ENCODE data around the gene RHO.
A peak's percentile ranks its signal among the peaks of the same experiment; 100 is the strongest.

The RHO gene

DNA sequence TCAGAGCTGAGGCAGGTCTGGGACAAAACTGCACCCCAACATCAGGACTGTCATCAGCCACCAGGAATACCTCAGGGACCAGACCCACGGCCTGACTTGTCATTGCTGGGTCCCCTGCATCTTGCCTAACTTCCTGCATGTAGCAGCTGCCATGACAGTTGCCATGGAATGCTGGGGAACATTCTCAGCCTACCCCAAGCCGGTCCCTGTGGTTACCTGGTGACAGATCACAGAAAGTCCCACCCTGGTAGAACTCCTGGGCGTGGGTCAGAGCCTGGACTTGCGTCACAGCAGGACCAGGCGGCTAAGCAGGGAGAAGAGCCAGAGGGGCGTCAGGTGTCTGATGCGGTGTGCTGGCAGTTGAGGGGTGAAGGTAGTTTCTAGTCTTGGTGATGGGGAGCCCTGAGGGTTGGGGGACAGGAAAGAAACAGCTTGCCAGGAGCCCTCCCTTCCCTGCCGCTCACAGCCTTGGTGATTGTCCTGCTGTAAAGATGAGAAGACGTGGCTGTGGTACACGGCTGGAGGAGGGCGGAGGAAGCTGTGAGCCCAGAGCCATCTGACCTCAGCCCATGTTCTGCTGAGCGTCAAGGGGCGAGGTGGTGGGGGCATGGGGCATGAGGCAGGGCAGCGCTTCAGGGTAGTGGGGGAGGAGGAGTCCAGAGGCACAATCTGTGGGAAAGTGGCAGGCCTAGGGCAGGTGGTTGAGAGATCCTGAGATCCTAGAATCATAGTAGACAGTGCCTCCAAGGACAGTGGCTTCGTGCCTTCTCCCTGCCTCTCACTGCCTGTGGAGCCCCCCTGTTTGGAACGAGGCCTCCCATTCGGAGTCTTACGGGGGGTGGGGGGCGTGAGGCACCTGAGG is 19.9 kb downstream of the RHO start:
- DNase-seq = no peak

DNA sequence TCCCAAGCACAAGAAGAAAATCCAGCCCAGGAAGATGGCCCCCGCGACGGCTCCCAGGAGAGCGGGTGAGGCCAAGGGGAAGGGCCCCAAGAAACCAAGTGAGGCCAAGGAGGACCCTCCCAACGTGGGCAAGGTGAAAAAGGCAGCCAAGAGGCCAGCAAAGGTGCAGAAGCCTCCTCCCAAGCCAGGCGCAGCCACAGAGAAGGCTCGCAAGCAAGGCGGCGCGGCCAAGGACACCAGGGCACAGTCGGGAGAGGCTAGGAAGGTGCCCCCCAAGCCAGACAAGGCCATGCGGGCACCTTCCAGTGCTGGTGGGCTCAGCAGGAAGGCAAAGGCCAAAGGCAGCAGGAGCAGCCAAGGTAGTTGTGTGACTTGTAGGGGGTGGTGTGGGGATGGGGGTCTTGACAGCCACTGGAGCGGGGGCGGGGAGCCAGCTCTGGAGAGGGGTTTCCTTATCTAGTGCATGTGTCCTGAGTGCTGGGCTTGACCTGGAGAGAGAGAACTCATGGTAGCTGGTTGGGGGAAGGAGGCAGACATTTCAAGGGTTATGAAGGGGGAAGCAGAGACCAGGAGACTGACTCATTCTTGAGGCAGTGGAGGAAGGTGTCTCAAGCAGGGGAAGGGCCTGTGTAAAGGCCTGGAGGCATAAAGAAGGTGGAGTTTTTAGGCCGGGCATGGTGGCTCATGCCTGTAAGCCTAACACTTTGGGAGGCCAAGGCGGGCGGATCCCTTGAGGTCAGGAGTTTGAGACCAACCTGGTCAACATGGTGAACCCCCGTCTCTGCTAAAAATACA is 20.8 kb downstream of the RHO start:
- DNase-seq = peak; percentile 46 to 65

DNA sequence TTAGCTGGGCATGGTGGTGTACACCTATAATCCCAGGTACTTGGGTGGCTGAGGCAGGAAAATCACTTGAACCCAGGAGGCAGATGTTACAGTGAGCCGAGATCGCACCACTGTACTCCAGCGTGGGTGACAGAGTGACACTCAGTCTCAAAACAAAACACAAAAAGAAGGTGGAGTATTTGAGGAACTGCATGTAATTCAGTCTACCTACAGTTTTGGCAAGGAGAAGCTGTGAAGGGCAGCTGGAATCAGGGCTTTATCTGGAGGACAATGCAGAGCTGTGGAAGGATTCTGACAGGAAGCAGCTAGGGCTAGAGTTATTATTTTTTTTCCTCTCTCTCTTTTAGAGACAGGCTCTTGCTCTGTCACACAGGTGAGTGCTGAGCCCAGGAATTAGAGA is 21.4 kb downstream of the RHO start:
- no peak for DNase-seq

DNA sequence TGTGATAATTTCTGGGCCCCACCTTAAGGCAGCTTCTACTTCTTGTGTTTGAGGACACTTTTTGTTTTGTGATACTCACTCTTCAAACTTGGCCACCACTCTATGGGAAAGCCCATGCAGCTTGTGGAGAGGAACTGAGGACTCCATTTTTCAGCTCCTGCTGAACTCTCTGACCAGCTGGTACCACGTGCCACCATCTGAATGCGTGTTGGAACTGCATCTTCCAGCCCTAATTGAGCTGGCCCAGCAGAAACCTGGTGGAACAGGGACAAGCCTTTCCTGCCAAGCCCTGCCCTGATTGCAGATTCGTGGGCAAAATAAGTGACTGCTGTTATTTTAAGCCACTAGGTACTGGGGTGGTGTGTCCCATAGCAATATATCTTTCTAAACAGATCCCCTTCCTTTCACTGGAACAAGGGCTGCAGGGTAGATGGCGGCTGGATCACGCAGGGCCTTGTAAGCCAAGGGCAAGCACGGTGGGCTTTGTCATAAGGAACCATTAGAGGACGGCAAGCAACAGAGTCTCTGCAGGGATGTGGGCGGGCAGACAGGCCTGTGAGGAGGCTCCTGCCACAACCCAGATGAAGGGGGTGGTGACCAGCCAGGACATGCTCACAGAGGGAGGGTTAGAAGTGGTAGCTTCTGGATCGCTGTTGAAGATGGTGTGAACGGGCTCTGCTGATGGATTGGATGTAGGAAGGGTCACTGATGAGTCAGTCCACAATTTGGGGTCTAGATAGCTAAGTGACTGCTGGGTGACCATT is 24.0 kb downstream of the RHO start:
- no peak for DNase-seq

DNA sequence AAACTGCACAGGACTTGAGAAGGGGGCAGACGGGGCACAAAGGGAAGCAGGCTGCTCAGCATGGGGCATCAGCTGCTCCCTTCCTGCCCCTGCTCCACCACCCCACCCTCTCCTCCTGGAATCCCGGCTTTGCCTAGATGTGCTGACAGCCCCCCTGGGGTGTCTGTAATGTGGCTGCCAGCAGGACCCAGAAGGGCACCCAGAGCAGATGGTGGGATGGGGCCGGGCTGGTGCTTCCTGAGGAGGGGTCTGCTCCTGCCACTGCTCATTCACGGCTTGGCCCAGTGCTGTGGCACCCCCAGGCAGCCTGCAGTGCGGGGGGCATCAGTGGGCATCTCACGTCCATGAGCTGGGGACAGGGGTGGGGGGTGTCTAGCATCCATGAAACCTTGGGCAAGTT is 24.7 kb downstream of the RHO start:
- DNase-seq = no peak

DNA sequence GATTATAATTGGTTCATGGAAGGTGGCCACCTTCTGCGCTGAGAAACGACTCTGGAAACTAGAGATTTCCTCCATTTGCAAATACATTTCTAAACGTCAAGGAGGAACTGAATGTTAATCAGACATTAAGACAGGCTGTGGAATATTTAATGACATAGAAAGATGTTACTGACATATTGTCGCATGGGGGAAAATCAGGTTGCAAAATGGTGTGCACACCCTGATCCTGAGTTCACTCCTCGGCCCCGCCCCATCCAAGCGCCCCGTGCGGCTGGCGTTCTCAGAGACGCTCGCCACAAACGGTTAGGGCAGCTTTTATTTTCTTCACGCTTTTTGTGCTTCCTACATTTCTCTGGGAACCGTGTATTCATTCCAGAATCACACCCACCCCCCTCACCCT is 25.3 kb downstream of the RHO start:
- peak; percentile 76 to 80 for DNase-seq

DNA sequence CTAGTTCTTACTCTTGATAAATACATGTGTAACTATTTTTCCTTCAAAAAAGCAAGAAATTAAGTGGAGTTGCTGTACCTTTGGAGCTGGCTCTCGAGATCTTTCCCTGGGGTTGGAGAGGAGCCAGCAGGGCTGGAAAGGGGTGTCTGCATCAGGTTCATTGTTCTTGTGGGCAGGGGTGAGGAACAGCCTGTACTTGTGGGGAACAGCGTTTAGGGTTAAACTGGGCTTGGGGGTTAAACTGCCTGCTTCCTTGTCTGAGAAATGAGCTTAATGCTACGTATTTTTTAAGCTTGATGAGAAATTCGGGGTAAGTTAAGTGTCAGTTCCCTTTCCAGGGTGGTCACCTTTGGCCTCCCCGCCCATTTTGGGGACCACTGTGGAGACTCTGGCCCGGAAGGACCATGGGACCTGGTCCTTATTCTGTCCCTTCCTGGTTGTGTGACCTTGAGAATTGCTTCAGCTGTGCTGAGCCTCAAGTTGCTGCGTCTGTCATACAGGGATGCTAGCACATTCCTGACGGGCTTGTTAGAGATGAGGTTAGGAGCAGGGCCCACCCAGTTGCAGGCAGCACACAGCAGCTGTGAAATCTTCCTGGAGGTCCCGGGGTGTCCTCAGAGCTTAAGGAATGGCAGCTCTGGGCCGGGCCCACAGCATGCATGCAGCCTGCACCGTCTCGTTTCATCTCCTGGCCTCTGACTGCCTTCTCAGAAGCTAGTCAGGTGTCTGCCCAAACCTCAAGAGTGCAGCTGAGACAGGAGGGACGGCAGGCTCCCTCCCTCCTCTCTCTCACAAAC is 26.1 kb downstream of the RHO start:
- DNase-seq = no peak

DNA sequence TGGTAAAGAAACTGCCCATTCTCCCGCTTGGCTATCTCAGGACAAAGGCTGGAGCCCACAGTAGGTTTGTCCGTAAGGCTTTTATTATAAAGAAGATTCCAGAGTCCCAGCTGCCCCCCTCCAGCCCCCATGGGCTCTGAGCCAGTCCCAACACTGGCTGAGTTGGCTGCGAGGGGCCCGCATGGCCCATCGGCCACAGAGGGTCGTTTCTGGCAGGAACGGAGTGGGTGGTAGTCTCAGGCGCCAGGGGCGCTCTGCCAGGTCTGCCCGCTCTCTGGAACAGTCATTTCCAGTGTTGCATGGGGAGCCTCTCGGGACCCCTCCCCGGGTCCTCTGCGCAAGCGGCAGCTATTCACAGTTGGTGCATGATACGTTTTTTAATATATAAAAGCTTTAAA is 26.7 kb downstream of the RHO start:
- no peak for DNase-seq

DNA sequence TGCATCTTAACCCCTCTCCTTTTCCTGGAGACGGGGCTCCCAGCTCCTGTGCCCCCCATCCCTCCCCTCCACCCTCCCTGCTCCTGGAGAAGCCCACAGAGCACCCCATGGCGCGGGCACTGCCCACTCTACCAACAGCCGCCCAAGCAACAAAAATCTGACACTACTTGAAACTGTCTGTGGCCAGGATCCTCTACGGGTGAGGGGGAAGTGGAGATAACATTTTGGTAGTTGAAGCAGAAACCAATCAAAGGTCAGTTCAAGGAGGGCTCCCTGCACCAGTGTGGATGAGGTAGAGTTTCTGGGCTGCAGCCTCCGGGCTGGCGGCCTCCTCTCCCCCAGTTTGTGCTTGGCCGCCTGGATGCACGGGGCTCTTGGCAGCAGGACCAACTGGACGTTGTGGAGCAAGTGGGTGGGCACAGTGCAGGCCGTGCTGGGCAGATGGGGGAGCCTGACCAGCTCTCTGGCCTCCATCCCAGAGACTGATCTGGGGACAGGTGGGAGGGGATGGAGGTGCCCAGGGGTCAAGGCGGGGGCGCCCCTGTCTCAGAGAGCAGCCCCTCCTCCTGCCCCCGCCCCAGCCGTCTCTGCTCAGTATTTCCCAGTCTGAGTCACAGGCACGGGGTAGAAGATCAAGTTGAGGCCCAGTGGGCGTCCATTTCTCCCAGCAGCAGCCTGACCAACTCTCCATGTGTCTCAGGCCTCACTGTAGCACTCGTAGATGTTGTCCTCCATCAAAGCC is 27.3 kb downstream of the RHO start:
- peak in 1 of 2 donors; percentile 50 for DNase-seq

DNA sequence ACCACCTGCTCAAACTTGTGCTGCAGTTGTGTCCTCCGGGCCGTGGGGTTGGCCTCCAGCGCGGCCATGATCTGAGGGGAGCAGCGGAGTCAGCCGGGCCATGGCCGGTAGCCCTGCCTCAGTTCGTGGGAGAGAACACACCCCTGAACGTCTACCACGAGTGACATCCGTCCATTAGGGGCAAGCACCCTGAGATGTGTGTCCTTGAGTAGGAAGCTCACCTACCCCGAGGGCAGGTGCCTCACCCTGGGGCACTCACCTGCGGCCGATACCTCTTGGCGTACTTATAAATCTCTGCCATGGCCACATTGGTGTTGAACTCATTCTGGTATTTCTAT is 27.9 kb downstream of the RHO start:
- no peak for DNase-seq

DNA sequence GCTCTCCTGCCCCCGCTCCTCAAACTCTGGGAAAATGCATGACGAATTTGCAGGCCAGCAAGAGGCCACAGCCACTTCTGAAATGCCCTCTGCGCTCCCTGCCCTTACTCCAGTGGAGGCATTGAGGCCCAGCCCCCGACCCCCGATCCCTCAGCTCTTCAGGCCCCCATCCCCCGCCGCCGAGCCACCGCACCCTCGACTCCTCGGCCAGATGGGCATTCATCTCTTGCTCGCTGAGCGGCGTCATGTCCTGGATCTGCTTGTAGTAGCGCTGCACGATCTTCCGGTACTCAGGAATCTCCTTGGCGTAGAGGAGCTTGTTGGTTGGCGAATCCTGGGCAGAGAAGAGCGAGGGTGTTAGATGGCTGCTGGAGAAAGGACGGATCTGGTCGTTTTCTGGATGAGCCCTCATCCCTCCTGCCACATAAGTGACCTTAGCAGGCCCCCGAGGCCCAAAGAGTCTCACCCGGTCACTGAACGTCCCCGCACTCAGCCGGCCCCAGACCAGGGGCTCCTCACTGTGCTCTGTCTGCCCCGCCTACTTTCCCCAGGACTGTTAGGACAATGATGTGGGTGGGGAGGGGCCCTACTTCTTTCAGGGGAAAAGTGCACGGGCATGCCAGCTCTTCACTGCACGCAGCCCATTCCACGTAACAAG is 28.6 kb downstream of the RHO start:
- DNase-seq = no peak

DNA sequence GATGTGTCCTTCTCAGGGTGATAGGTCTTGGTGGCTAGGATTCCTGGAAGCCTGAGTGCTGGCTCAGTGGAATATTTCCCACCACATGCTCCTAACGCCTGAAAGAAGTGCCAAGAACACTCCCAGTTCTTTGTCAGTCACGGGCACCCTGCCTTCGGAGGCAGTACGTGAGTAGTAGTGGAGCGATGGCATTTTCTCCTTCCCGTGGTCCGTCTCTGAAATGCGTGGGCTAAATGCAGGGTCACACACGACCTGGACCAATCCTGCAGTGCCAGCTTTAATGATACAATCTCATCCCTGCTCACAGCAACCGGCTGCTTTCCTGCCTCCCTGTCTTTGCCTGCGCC is 29.1 kb downstream of the RHO start:
- DNase-seq = no peak

DNA sequence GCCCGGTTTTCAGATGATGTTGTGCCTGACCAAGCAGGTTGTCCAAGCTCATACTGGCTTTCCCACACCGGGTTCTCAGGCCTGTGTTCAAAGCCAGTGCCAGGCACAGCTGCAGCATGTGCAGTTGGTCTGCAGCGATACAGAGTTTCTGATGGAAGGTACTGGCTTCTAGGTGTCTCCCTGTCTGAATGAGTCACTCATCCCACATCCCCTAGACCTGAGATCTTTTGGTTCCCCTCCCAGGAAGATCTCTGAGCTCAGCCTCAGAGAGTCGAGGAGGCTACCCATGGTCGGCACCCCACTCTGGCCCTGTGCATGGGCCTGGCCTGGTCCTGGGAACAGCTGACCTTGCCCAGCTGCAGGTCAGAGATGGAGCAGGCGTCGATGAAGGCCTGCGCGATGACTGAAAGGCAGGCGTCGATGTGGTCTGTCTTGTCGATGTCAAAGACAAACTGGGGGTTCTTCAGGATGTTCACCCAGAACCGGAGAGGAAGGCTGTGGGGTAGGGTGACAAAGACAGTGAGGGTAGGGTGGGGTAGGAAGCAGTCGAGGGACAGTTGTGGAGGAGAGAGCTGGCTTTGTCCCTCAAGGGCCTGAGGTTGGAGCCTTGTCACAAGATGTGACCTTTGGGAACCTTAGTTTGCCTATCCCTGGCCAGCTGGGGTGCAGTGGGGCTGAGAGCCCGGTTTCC is 29.8 kb downstream of the RHO start:
- DNase-seq = no peak

DNA sequence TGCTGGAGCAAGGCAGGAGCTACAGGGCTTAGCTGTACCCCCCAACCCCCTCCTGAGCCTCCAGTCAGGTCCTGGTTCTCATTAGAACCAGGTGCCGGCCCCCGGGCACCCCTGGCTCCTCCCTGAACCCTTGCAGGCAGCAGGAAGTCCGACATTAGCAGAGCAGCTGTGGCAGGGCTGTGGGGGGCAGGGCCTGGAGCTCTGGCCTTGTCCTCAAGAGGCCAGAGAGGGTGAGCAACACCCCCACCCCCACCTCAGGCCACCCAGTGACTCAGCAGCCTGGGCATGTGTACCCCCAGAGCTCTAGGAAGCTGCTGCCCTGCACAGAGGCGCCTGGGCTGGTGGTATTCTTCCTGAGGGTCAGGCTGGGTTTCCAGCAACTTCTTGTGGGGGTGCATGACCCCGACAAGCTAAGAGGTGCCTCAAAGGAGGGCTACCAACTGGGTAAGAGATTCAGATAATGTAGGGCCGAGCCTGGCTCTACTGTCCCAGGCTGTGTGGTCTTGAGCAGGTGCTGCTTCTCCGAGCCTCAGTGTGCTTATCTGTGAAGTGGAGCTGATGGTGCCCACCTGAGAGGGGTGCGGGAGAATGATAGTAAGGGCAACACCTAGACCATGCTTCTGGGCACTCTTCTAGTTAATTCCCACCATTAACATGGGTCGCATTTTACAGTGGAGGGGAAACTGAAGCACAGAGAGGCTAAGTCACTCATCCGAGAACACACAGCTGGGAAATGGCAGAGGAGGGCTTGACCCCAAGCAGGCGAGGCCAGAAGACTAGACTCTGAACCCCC is 30.5 kb downstream of the RHO start:
- no peak for DNase-seq

DNA sequence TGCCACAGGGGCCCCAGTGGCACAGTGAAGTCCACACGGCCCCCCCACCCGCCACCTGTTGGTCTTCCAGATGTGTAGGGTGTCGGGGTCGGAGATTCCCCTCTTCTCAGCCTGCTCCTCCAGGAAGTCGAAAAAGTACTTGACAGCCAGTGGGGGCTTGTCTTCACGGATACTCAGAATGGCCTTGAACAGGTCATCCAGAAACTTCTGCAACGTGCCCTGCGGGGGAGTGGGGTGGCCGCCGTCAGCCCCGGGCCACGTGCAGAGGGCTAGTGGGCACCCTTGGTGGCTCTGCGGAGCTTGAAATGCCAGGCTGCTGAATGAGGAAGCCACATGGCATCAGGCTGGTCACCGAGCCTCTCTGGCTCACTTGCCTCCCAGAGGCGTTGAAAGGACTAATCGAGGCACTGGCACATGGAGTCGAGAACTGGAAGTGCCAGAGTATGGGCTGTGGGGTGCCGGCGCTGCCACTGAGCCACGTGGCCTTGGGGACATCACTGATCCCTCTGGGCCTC is 31.2 kb downstream of the RHO start:
- DNase-seq = no peak

DNA sequence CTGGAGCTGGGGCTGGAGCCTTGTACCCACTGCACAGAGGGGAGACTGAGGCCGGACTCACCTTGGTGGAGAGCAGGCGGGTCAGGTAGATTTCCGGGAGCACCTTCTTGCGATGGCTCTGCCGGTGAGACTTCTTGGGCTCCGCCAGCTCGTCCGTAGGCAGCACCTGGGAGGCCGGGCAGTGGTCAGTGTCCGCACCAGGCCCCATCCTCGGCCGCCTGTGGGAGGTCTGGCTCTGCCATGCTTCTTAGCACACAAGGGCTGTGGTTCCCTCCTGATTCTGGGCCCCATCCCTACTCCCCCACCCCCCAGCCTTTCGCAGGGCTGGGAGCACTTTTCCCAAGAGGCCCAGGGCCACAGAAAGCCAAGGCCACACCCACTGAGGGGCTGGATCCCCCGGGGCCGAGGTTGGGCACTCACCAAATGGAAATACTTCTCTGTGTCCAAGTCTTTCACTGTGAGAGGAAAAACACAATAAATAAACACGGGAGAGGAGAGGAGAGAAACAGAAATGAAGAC is 31.9 kb downstream of the RHO start:
- no peak for DNase-seq

DNA sequence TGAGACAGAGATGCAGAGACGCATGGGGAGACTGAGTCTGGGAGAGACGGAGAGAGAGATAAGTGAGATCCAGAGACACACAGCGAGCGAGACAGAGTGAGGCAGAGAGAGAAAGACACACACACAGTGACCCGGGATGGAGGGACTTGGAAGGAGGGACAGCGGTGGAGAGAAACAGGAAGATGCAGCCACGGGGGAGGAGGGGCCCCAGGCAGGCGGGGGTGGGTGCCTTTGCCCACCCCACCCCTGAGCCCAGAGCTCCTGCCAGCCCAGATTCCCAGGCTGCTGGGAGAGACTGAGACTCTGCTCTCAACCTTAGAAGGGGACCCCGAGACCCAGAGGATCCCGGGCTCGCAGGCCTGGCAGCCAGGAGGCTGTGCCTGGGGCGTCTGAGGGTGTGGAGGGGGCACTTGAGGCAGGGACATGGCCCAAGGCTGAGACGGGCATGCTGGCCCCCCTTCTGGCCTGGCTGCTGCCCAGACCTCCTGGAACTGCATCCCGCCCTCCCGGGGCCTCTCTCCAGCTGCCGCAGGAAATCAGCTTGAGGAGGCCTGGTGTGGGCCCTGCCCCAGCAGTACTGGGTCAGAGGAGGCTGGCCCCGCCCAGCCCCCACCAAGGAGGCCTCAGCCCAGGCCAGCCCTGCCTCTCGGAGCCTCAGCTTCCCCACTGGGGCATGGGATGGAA is 32.6 kb downstream of the RHO start:
- DNase-seq = no peak

DNA sequence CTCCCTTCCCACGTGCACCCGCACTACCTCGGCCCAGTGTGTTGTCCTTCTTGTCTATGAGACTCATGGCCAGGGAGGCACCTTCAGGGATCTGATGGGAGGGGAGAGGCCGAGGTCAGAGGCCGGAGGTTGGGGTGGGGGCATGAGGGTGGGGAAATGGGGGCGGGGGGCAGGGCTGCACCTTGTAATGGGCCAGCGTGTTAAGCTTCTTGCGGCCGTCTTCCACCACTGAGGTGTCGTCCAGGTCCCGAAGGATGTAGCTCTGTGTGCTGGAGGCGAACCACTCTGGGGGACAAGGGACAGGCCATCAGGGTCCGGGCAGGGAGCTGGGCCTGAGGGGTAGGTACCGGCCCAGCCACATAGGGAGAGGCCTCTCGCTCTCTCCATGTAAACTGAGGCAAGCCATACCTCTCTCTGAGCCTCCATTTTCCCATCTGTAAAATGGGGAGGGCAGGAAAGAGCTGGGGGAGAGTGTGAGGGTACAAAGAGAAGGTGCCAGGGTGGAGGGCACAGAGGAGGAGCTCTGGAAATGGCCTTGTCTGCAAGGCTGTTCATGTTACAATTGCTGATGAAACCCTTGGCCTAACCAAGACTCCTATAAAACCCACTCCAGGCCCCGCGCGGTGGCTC is 33.3 kb downstream of the RHO start:
- no peak for DNase-seq

DNA sequence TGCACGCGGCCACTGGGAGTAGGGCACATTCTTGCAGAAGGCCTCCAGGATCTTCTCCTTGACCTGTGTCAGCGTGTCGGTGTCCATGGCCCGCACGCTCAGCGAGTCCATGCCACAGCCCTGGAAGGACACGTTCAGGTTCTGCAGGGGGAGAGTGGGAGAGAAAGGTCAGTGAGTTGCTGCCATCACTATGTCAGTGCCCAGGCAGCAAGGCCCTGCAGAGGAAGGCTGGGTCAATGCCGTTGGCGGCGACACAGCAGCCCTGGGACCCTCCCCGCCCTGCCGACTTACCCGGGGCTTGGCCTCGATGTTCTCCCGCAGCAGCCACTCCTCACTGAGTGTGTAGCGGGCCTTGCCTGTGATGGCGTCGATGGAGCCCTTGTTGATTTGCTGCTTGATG is 34.4 kb downstream of the RHO start:
- no peak for DNase-seq
